H9 (cell line): ENCODE results near the gene SPINK2. TPM values are rescaled to one million over a fixed set of nuclear protein-coding genes. Genes with fewer than 3 reads are reported as not detected.

Experiments
- DNase-seq: peaks from one replicate; pipeline ENCODE4 v3.0.0-alpha.2; 2017
- H2AFZ ChIP-seq: one replicate; pipeline ENCODE4 v1.6.1; 2013; ENCODE audit warnings: mild to moderate bottlenecking, low read length, control low read depth, moderate library complexity
- H2AK5ac ChIP-seq: 2 replicates; pipeline ENCODE4 v1.6.1; 2013; ENCODE audit warnings: low read length, control low read depth, mixed read lengths; ENCODE audit not compliant: insufficient read length
- H2BK120ac ChIP-seq: one replicate; pipeline ENCODE4 v1.6.1; 2013; ENCODE audit warnings: low read depth, mild to moderate bottlenecking, low read length, control low read depth, inconsistent platforms; ENCODE audit not compliant: poor library complexity, severe bottlenecking
- H2BK12ac ChIP-seq: 2 replicates; pipeline ENCODE4 v1.6.1; 2013; ENCODE audit warnings: low read length, control low read depth, mixed read lengths, low read depth; ENCODE audit not compliant: insufficient read length
- H2BK15ac ChIP-seq: 2 replicates; pipeline ENCODE4 v1.6.1; 2013; ENCODE audit warnings: low read depth, low read length, control low read depth
- H2BK20ac ChIP-seq: one replicate; pipeline ENCODE4 v1.6.1; 2013; ENCODE audit warnings: low read depth, mild to moderate bottlenecking, low read length, control low read depth, inconsistent platforms; ENCODE audit not compliant: poor library complexity, severe bottlenecking
- H2BK5ac ChIP-seq: 2 replicates; pipeline ENCODE4 v1.6.1; 2013; ENCODE audit warnings: low read length, control low read depth, mixed read lengths; ENCODE audit not compliant: insufficient read length
- H3K14ac ChIP-seq: 2 replicates; pipeline ENCODE4 v1.6.1; 2013; ENCODE audit warnings: low read length, control low read depth; ENCODE audit not compliant: insufficient read depth
- H3K18ac ChIP-seq: 2 replicates; pipeline ENCODE4 v1.6.1; 2013; ENCODE audit warnings: low read depth, mild to moderate bottlenecking, mixed read lengths, low read length, control low read depth; ENCODE audit not compliant: insufficient read length
- H3K23ac ChIP-seq: 2 replicates; pipeline ENCODE4 v1.6.1; 2013; ENCODE audit warnings: low read length, control low read depth, mixed read lengths, low read depth; ENCODE audit not compliant: insufficient read length
- H3K23me2 ChIP-seq: 2 replicates; pipeline ENCODE4 v1.6.1; 2013; ENCODE audit warnings: low read depth, mild to moderate bottlenecking, mixed read lengths, low read length, control low read depth; ENCODE audit not compliant: insufficient read length, poor library complexity, severe bottlenecking
- H3K27ac ChIP-seq: 2 replicates; pipeline ENCODE4 v1.5.1; 2013; ENCODE audit warnings: low read length, control low read depth, mixed read lengths, low read depth; ENCODE audit not compliant: insufficient read length
- H3K27me3 ChIP-seq: 2 replicates; pipeline ENCODE4 v1.6.1; 2013; ENCODE audit warnings: low read length, control low read depth, inconsistent platforms; ENCODE audit not compliant: insufficient read depth
- H3K4ac ChIP-seq: 2 replicates; pipeline ENCODE4 v1.6.1; 2013; ENCODE audit warnings: low read depth, mild to moderate bottlenecking, control low read depth, inconsistent platforms, low read length, moderate library complexity
- H3K4me1 ChIP-seq: 2 replicates; pipeline ENCODE4 v1.6.1; 2013; ENCODE audit warnings: low read length, control low read depth, inconsistent platforms; ENCODE audit not compliant: insufficient read depth
- H3K4me2 ChIP-seq: 2 replicates; pipeline ENCODE4 v1.6.1; 2013; ENCODE audit warnings: low read length, control low read depth, mixed read lengths; ENCODE audit not compliant: insufficient read length, insufficient read depth
- H3K56ac ChIP-seq: 2 replicates; pipeline ENCODE4 v1.6.1; 2013; ENCODE audit warnings: low read depth, mild to moderate bottlenecking, mixed read lengths, low read length, control low read depth; ENCODE audit not compliant: insufficient read length
- H3K79me1 ChIP-seq: 2 replicates; pipeline ENCODE4 v1.6.1; 2013; ENCODE audit warnings: low read depth, mild to moderate bottlenecking, moderate library complexity, low read length, control low read depth, inconsistent platforms; ENCODE audit not compliant: insufficient read depth, poor library complexity, severe bottlenecking
- H3K79me2 ChIP-seq: 2 replicates; pipeline ENCODE4 v1.6.1; 2013; ENCODE audit warnings: low read length, control low read depth, inconsistent platforms; ENCODE audit not compliant: insufficient read depth
- H3K9ac ChIP-seq: 2 replicates; pipeline ENCODE4 v1.6.1; 2013; ENCODE audit warnings: low read length, control low read depth, mixed read lengths; ENCODE audit not compliant: insufficient read length; ENCODE audit errors: extremely low read depth
- H3K9me3 ChIP-seq: one replicate; pipeline ENCODE4 v1.6.1; 2013; ENCODE audit warnings: low read depth, low read length, inconsistent platforms; ENCODE audit not compliant: control insufficient read depth
- H3T11ph ChIP-seq: one replicate; pipeline ENCODE4 v1.6.1; 2013; ENCODE audit warnings: mild to moderate bottlenecking, low read length, control low read depth, inconsistent platforms
- H4K20me1 ChIP-seq: one replicate; pipeline ENCODE4 v1.6.1; 2013; ENCODE audit not compliant: control insufficient read depth, insufficient read length, insufficient read depth
- H4K5ac ChIP-seq: 2 replicates; pipeline ENCODE4 v1.6.1; 2013; ENCODE audit warnings: low read depth, mild to moderate bottlenecking, mixed read lengths, low read length, control low read depth; ENCODE audit not compliant: insufficient read length
- H4K8ac ChIP-seq: replicated peaks from 2 replicates; pipeline ENCODE4 v1.6.1; 2013; ENCODE audit warnings: low read length, control low read depth, mixed read lengths, low read depth; ENCODE audit not compliant: insufficient read length
- H4K91ac ChIP-seq: 2 replicates; pipeline ENCODE4 v1.6.1; 2013; ENCODE audit warnings: low read depth, mild to moderate bottlenecking, moderate library complexity, mixed read lengths, low read length, control low read depth; ENCODE audit not compliant: insufficient read length
- H3K27ac Mint-ChIP-seq, 3 experiments: 2 replicates in 2 of 3; 3 replicates in 1 of 3; pipeline ENCODE4 v1.8.0; 2020 to 2021; ENCODE audit warnings: mixed read lengths in 3 of 3, mild to moderate bottlenecking in 1 of 3, moderate library complexity in 1 of 3
- H3K27me3 Mint-ChIP-seq: 2 replicates; pipeline ENCODE4 v1.8.0; 2021; ENCODE audit warnings: low read depth, mild to moderate bottlenecking, moderate library complexity, mixed read lengths
- H3K36me3 Mint-ChIP-seq, 3 experiments: 2 replicates in 2 of 3; 3 replicates in 1 of 3; pipeline ENCODE4 v1.8.0; 2020 to 2021; ENCODE audit warnings: low read depth in 3 of 3, mixed read lengths in 3 of 3; ENCODE audit not compliant: insufficient read depth in 1 of 3
- H3K4me1 Mint-ChIP-seq, 2 experiments: 2 replicates each; pipeline ENCODE4 v1.8.0; 2020; ENCODE audit warnings: mixed read lengths in 2 of 2
- H3K4me3 Mint-ChIP-seq, 2 experiments: 2 replicates in 1 of 2; 3 replicates in 1 of 2; pipeline ENCODE4 v1.8.0; 2020 to 2021; ENCODE audit warnings: mild to moderate bottlenecking in 2 of 2, mixed read lengths in 2 of 2, moderate library complexity in 1 of 2
- H3K9me3 Mint-ChIP-seq, 2 experiments: 2 replicates in 1 of 2; 3 replicates in 1 of 2; pipeline ENCODE4 v1.8.0; 2020; ENCODE audit warnings: mild to moderate bottlenecking in 2 of 2, mixed read lengths in 2 of 2, moderate library complexity in 1 of 2
- WGBS: extraction: QIAGEN DNeasy Blood & Tissue Kit; methylation state at CpG from one replicate; pipeline ENCODE4 v1.1.7; 2013; ENCODE audit warnings: missing lambda C conversion rate, low lambda C conversion rate, mixed read lengths; ENCODE audit not compliant: insufficient read length; ENCODE audit errors: extremely low coverage; 5-methylcytosine and 5-hydroxymethylcytosine counted together
- total RNA-seq: library from RNA; stranded (reverse); gene quantifications from 2 replicates; pipeline ENCODE4 v1.2.1, GENCODE V29; 2021
- TF ChIP-seq, protein P1 (sequence below): fragments of 200-600 bp; sonication (generic); conservative IDR thresholded peaks from 3 replicates; pipeline ENCODE4 v1.8.0; 2021; ENCODE audit warnings: antibody characterized with exemption, mild to moderate bottlenecking

Gene SPINK2
- total RNA-seq, 1 experiment from 2014 or later = 0.44 TPM

DNA sequence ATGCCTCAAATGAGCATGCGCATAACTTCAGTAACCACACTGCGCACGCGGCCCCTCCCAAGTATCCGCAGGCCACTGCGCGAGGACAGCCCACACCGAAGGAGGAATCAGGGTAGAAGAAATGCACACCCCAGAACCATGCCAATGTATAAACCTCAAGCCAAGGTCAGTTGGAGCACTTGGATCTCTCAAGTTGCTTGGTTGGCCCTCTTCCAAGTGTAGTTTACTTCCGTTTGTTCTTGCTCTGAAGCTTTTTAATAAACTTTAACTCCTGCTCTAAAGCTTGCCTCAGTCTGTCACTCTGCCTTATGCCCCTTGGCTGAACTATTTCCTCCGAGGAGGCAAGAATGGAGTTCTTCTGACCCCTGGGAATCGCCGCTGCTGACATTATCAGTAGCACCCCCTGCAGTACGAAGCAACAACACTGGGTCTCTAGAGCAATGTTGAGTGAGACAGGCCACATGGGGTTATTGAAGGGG is 22.0 kb upstream of the SPINK2 start:
- Histone ChIP-seq H4K91ac (no peak overlapping the region), H3K27me3 (peaks cover 56% of the 10 kb centered on the region), H2BK5ac (no peak overlapping the region), H3K14ac (no peak overlapping the region), H3K18ac (no peak overlapping the region), H3K4ac (no peak overlapping the region), H3K79me1 (no peaks in the 10 kb centered on the region), H3K56ac (no peak overlapping the region), H3K9me3 (no peaks in the 10 kb centered on the region), H4K20me1 (no peaks in the 10 kb centered on the region), H2AK5ac (no peak overlapping the region), H3K4me1 (no peaks in the 10 kb centered on the region; the same call in 1 of the 2 replicates), H2BK120ac (no peak overlapping the region), H3K23ac (no peak overlapping the region), H3K27ac (no peak overlapping the region), H3K23me2 (no peaks in the 10 kb centered on the region), H2BK15ac (no peak overlapping the region), H2BK12ac (no peak overlapping the region), H2BK20ac (no peak overlapping the region), H3T11ph (no peak overlapping the region), H3K4me2 (peak overlapping the region; percentile 27), H4K5ac (no peak overlapping the region), H3K79me2 (no peaks in the 10 kb centered on the region), H4K8ac (no peak overlapping the region), H3K9ac (no peak overlapping the region), H2AFZ (no peak overlapping the region)
- no peak overlapping the region for H3K4me3 Mint-ChIP-seq
- TF ChIP-seq, protein P1, sequence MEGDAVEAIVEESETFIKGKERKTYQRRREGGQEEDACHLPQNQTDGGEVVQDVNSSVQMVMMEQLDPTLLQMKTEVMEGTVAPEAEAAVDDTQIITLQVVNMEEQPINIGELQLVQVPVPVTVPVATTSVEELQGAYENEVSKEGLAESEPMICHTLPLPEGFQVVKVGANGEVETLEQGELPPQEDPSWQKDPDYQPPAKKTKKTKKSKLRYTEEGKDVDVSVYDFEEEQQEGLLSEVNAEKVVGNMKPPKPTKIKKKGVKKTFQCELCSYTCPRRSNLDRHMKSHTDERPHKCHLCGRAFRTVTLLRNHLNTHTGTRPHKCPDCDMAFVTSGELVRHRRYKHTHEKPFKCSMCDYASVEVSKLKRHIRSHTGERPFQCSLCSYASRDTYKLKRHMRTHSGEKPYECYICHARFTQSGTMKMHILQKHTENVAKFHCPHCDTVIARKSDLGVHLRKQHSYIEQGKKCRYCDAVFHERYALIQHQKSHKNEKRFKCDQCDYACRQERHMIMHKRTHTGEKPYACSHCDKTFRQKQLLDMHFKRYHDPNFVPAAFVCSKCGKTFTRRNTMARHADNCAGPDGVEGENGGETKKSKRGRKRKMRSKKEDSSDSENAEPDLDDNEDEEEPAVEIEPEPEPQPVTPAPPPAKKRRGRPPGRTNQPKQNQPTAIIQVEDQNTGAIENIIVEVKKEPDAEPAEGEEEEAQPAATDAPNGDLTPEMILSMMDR = peak; percentile 45; the same call in 1 of the 3 replicates
- no CpG with 5 or more reads among the region's 13 CpGs for WGBS
- H3K27me3 Mint-ChIP-seq = peaks cover 91% of the 10 kb centered on the region
- H3K27ac Mint-ChIP-seq = peak overlapping the region in 1 of 3 experiments; percentile 65; a peak in 1 of 7 replicates
- no peaks in the 10 kb centered on the region for H3K36me3 Mint-ChIP-seq
- H3K9me3 Mint-ChIP-seq = 0 out of 5 replicates have a peak, but pooled peaks cover 0 to 3% of the 10 kb centered on the region in 2 experiments
- H3K4me1 Mint-ChIP-seq = peaks cover 36 to 44% of the 10 kb centered on the region in 2 experiments
- DNase-seq = peak; percentile 59
